Activated CD4-positive, alpha-beta T cell treated with anti-CD3 and anti-CD28 coated beads, Interleukin-10, Interleukin-2, amounts not matched to agents 100 ng/mL and 50 ng/mL, durations not matched to agents 16 hours and 8 hours (primary cell): ENCODE data around the gene XKR7.

Experiments used
- DNase-seq: peaks from one replicate; pipeline ENCODE4 v3.0.0-alpha.2; 2020

XKR7 gene

GRCh38 chr20:32052090-32052777, 84.3 kb downstream of the XKR7 start, which contains the start of gene HCK:
Gene HCK (plus strand): TSS chr20:32052242.
- no peak for DNase-seq

- no peak for DNase-seq
These were observed 84.9 kb downstream of the XKR7 start for GRCh38 chr20:32052778-32053362.
